Smooth muscle cell (in vitro differentiated cells): Measurements from ENCODE around the gene OR2V2. TPM values are rescaled to one million over a fixed set of nuclear protein-coding genes. Genes with fewer than 3 reads are reported as not detected.

Experiments used
- DNase-seq: peaks from one replicate; lab custom pipeline; 2025; ENCODE audit not compliant: unreplicated experiment; lab: John Stamatoyannopoulos, UW
- H2AFZ ChIP-seq: fragments of 200-600 bp; sonication (generic); 2 replicates; pipeline ENCODE4 v1.6.0; 2016; ENCODE audit warnings: antibody characterized with exemption, low read depth, mild to moderate bottlenecking
- H3F3A ChIP-seq: fragments of 200-600 bp; sonication (generic); 2 replicates; pipeline ENCODE4 v1.6.0; 2017; ENCODE audit warnings: antibody characterized with exemption, low read depth
- H3K27ac ChIP-seq: fragments of 200-600 bp; sonication (generic); 2 replicates; pipeline ENCODE4 v1.5.1; 2016; ENCODE audit warnings: low read depth, mild to moderate bottlenecking
- H3K27me3 ChIP-seq: fragments of 200-600 bp; sonication (generic); 2 replicates; pipeline ENCODE4 v1.6.1; 2016; ENCODE audit warnings: low read depth, mild to moderate bottlenecking
- H3K36me3 ChIP-seq: fragments of 200-600 bp; sonication (generic); 2 replicates; pipeline ENCODE4 v1.5.1; 2016; ENCODE audit warnings: low read depth
- H3K4me1 ChIP-seq: fragments of 200-600 bp; sonication (generic); 2 replicates; pipeline ENCODE4 v1.5.1; 2016; ENCODE audit warnings: low read depth
- H3K4me2 ChIP-seq: fragments of 200-600 bp; sonication (generic); 2 replicates; pipeline ENCODE4 v1.6.0; 2016; ENCODE audit warnings: mild to moderate bottlenecking
- H3K4me3 ChIP-seq: fragments of 200-600 bp; sonication (generic); 2 replicates; pipeline ENCODE4 v1.5.1; 2016; ENCODE audit warnings: mild to moderate bottlenecking
- H3K79me2 ChIP-seq: fragments of 200-600 bp; sonication (generic); 2 replicates; pipeline ENCODE4 v1.6.0; 2016; ENCODE audit warnings: low read depth, mild to moderate bottlenecking
- H3K9ac ChIP-seq: fragments of 200-600 bp; sonication (generic); 2 replicates; pipeline ENCODE4 v1.6.0; 2016; ENCODE audit warnings: low read depth
- H3K9me3 ChIP-seq: fragments of 200-600 bp; sonication (generic); replicated peaks from 2 replicates; pipeline ENCODE4 v1.5.1; 2016; ENCODE audit warnings: low read depth
- H4K20me1 ChIP-seq: fragments of 200-600 bp; sonication (generic); 2 replicates; pipeline ENCODE4 v1.6.0; 2016; ENCODE audit warnings: low read depth
- CTCF ChIP-seq: fragments of 200-600 bp; sonication (generic); IDR thresholded peaks from 2 replicates; pipeline ENCODE4 v1.5.1; 2017; ENCODE audit warnings: borderline replicate concordance, mild to moderate bottlenecking, antibody characterized with exemption; ENCODE audit not compliant: insufficient read depth, poor library complexity, severe bottlenecking
- WGBS: methylation state at CpG from one replicate; pipeline ENCODE4 v1.1.7; 2016; ENCODE audit warnings: low lambda C conversion rate; 5-methylcytosine and 5-hydroxymethylcytosine counted together
- polyA plus RNA-seq: library from polyadenylated mRNA; unstranded; fragments of >200 nt; fragmentation: Nextera tagmentation; extraction: Ambion mirVana; gene quantifications from 2 replicates; pipeline ENCODE4 v1.2.1, GENCODE V29; 2016
- total RNA-seq: library from RNA; depleted of rRNA; stranded (reverse); fragments of >200 nt; gene quantifications from 2 replicates; pipeline ENCODE4 v1.2.3, GENCODE V29; 2014

OR2V2 gene
- total and polyA plus RNA-seq, 2 experiments from 2014 or later, result not detected

DNA sequence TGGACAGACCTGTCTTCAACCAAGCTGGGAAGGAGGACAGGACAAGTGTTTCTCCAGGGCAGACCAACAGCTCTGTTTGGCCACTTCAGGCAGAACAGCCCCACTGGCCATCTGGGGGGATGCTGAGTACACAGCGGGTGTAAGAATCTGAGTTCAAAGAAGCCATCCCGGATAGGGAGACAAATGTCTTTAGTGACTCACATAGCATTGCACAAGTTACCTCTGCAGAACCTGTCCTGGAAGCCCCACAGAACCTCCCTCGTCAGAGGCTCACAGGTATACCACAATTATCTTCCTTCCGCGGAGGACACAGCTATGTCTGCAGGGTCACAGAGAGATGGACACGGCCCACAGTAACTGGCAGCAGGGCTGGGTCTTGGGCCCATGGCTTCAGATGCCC, 2.0 kb downstream of the OR2V2 start:
- no peak for TF ChIP-seq CTCF
- Histone ChIP-seq H2AFZ (no peak overlapping the region), H4K20me1 (no peaks in the 10 kb centered on the region), H3F3A (no peaks in the 10 kb centered on the region), H3K9me3 (no peaks in the 10 kb centered on the region), H3K27ac (no peak overlapping the region), H3K27me3 (no peaks in the 10 kb centered on the region), H3K9ac (no peak overlapping the region), H3K4me3 (no peak overlapping the region), H3K36me3 (no peaks in the 10 kb centered on the region), H3K4me2 (no peak overlapping the region), H3K79me2 (no peaks in the 10 kb centered on the region), H3K4me1 (no peaks in the 10 kb centered on the region)
- DNase-seq, result no peak
- WGBS, result 72% methylated on average over 6 of the region's 6 CpGs

DNA sequence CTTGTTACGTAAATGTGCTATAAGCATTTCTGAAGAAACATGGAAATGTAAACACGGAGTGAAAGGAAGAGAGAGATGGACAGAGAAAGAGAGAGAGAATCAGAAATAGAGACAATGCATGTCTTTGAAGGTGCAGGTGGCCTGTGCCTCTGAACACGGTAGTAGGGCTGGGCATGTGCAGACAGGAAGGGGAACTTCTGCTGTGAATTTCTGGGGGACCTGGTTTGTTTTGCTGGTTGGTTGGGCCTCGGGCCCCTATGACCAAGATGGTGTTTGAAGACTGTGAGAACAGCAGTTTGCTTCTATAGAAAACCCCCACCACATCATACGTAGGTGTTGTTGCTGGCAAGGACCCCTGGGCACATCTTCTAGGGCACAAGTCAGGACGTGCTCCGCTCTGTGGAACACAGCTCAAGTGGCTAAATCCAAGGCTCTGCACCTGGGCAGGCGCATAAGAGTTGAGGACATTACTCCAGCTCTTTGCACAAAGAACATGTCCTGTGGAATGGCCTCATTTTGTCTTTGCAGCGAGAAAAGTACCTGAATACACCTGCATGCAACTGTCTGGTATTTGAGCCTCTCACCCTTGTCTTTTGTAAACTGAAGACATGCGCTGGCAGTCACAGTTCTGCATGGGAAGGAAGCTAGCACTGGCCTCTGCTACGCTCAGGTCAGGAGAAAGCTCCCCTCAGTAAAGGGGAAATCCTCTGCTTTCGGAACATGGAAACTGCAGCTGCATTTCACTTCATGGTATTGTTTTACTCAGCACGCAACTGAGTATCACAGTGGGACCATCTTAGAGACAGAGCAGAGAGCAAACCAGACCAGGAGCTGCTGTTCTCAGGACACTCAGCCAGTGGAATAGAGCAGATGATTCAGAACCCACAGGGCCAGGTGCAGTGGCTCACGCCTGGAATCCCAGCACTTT, 2.7 kb downstream of the OR2V2 start:
- TF ChIP-seq CTCF, result no peak
- no peaks in the 10 kb centered on the region for H3K27me3 ChIP-seq
- no peak overlapping the region for H2AFZ ChIP-seq
- H4K20me1 ChIP-seq, result no peaks in the 10 kb centered on the region
- WGBS, result 89% methylated on average over 14 of the region's 14 CpGs
- H3K9ac ChIP-seq, result no peak overlapping the region
- H3K9me3 ChIP-seq, result no peaks in the 10 kb centered on the region
- no peak overlapping the region for H3K27ac ChIP-seq
- DNase-seq, result no peak
- H3K79me2 ChIP-seq, result no peaks in the 10 kb centered on the region
- no peaks in the 10 kb centered on the region for H3K36me3 ChIP-seq
- H3K4me1 ChIP-seq, result no peaks in the 10 kb centered on the region
- H3F3A ChIP-seq, result no peaks in the 10 kb centered on the region
- no peak overlapping the region for H3K4me2 ChIP-seq
- H3K4me3 ChIP-seq, result no peak overlapping the region

DNA sequence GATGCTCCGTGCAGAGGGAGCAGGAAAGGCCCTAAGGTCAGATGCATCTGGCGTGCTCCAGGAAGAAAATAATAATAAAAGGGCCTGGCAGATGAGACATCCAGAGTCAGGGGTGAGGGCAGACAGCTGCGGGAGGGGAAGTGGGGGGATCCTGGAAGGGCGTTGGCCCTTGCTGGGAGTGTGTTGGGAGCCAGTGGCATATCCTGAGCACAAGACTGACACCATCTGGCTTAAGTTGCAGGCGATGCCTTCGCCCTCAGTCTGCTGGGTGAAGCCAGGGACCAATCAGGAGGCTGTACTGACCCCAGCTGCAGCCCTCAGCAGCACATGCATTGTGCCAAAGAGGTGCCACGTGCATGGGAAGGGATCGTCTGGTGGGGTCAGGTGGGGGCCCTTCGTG, 3.8 kb downstream of the OR2V2 start:
- no peak for TF ChIP-seq CTCF
- Histone ChIP-seq H3K9me3 (no peaks in the 10 kb centered on the region), H4K20me1 (no peaks in the 10 kb centered on the region), H3K4me1 (no peaks in the 10 kb centered on the region), H3K4me3 (no peak overlapping the region), H3K9ac (no peak overlapping the region), H3K79me2 (no peaks in the 10 kb centered on the region), H3K36me3 (no peaks in the 10 kb centered on the region), H3K4me2 (no peak overlapping the region), H2AFZ (no peak overlapping the region), H3F3A (no peaks in the 10 kb centered on the region), H3K27ac (no peak overlapping the region), H3K27me3 (peaks cover 1% of the 10 kb centered on the region)
- WGBS, result 54% methylated on average over 9 of the region's 9 CpGs
- no peak for DNase-seq

- no peaks in the 10 kb centered on the region for H3K4me1 ChIP-seq
- H3F3A ChIP-seq, result no peaks in the 10 kb centered on the region
- no peaks in the 10 kb centered on the region for H4K20me1 ChIP-seq
- H3K27ac ChIP-seq, result no peak overlapping the region
- 64% methylated on average over 9 of the region's 9 CpGs for WGBS
- no peaks in the 10 kb centered on the region for H3K79me2 ChIP-seq
- H3K4me3 ChIP-seq, result no peak overlapping the region
- H3K9me3 ChIP-seq, result no peaks in the 10 kb centered on the region
- no peaks in the 10 kb centered on the region for H3K36me3 ChIP-seq
- no peak for DNase-seq
- H3K9ac ChIP-seq, result no peak overlapping the region
- H3K4me2 ChIP-seq, result no peak overlapping the region
- H2AFZ ChIP-seq, result no peak overlapping the region
- no peak for TF ChIP-seq CTCF
- H3K27me3 ChIP-seq, result peaks cover 4% of the 10 kb centered on the region
These were observed 5.0 kb downstream of the OR2V2 start for GRCh38 chr5:181152406-181152805.
